HepG2 (cell line): Measurements from ENCODE around the gene IGF2. TPM values are rescaled to one million over a fixed set of nuclear protein-coding genes. Genes with fewer than 3 reads are reported as not detected.

Source experiments
- CC2D1A ChIP-seq: sonication (generic); formaldehyde crosslinking; IDR thresholded peaks from 2 replicates; pipeline ENCODE4 v1.8.1; 2023; ENCODE audit warnings: mild to moderate bottlenecking, missing genetic modification reagents
- CHD2 ChIP-seq: IDR thresholded peaks from 2 replicates; pipeline ENCODE4 v1.6.1; 2011; ENCODE audit warnings: low read depth, low read length, improper control_type of control experiment
- FLYWCH1 ChIP-seq: sonication (generic); formaldehyde crosslinking; IDR thresholded peaks from 2 replicates; pipeline ENCODE4 v1.8.1; 2023; ENCODE audit warnings: mild to moderate bottlenecking, missing genetic modification reagents
- GFI1 ChIP-seq: sonication (generic); formaldehyde crosslinking; IDR thresholded peaks from 2 replicates; pipeline ENCODE4 v1.5.0; 2020; ENCODE audit warnings: missing genetic modification reagents, mild to moderate bottlenecking, borderline replicate concordance
- HNRNPH1 ChIP-seq: fragments of 200-400 bp; formaldehyde crosslinking; optimal IDR thresholded peaks from 2 replicates; pipeline ENCODE3; 2017; ENCODE audit warnings: mild to moderate bottlenecking, low read depth, low read length
- JUNB ChIP-seq: sonication (generic); formaldehyde crosslinking; IDR thresholded peaks from 2 replicates; pipeline ENCODE4 v1.8.0; 2022; ENCODE audit warnings: missing genetic modification reagents, mild to moderate bottlenecking, borderline replicate concordance
- KAT8 ChIP-seq: IDR thresholded peaks from 2 replicates; pipeline ENCODE4 v1.6.1; 2016; ENCODE audit warnings: missing genetic modification reagents, missing compliant biosample characterization
- KLF16 ChIP-seq, 2 experiments: sonication (generic) in 1 of 2; formaldehyde crosslinking in 1 of 2; IDR thresholded peaks; 2 replicates each; pipeline versions ENCODE4 v1.6.1 to v1.8.0; 2016 to 2023; ENCODE audit warnings: missing genetic modification reagents in 2 of 2, missing compliant biosample characterization in 1 of 2
- MAFK ChIP-seq, 2 experiments: IDR thresholded peaks in 1 of 2; conservative IDR thresholded peaks in 1 of 2; 2 replicates each; pipeline ENCODE4 v1.6.1; 2011; ENCODE audit warnings: improper control_type of control experiment in 2 of 2, low read length in 2 of 2
- MXD3 ChIP-seq: IDR thresholded peaks from 2 replicates; pipeline ENCODE4 v1.6.1; 2016; ENCODE audit warnings: mild to moderate bottlenecking, missing biosample characterization, missing genetic modification reagents
- NR2F2 ChIP-seq: IDR thresholded peaks from 2 replicates; pipeline ENCODE4 v1.6.1; 2012; ENCODE audit warnings: low read depth, inconsistent platforms, borderline replicate concordance
- REPIN1 ChIP-seq: sonication (generic); formaldehyde crosslinking; IDR thresholded peaks from 2 replicates; pipeline ENCODE4 v1.8.0; 2022; ENCODE audit warnings: missing genetic modification reagents, low read depth, mild to moderate bottlenecking, borderline replicate concordance
- SAFB2 ChIP-seq: sonication (generic); formaldehyde crosslinking; IDR thresholded peaks from 2 replicates; pipeline ENCODE4 v1.5.1; 2020; ENCODE audit warnings: missing genetic modification reagents, low read depth, mild to moderate bottlenecking, borderline replicate concordance
- SIX4 ChIP-seq: sonication (generic); formaldehyde crosslinking; IDR thresholded peaks from 2 replicates; pipeline ENCODE4 v1.4.0; 2020; ENCODE audit warnings: missing genetic modification reagents
- SRSF9 ChIP-seq: fragments of 200-400 bp; formaldehyde crosslinking; IDR thresholded peaks from 2 replicates; pipeline ENCODE4 v1.6.1; 2018; ENCODE audit warnings: borderline replicate concordance, mild to moderate bottlenecking, low read depth, low read length; ENCODE audit not compliant: insufficient read depth, poor library complexity, severe bottlenecking
- ZC3H4 ChIP-seq: sonication (generic); formaldehyde crosslinking; IDR thresholded peaks from 2 replicates; pipeline ENCODE4 v1.4.0; 2020; ENCODE audit warnings: missing genetic modification reagents, borderline replicate concordance
- ZFP91 ChIP-seq: sonication (generic); formaldehyde crosslinking; IDR thresholded peaks from 2 replicates; pipeline ENCODE4 v1.9.0; 2022; ENCODE audit warnings: missing genetic modification reagents, mild to moderate bottlenecking, borderline replicate concordance
- ZNF749 ChIP-seq: sonication (generic); formaldehyde crosslinking; IDR thresholded peaks from 2 replicates; pipeline ENCODE4 v1.8.0; 2022; ENCODE audit warnings: mild to moderate bottlenecking, missing genetic modification reagents, moderate library complexity, borderline replicate concordance
- polyA plus RNA-seq, 8 experiments: library from polyadenylated mRNA; depleted of rRNA in 3 of 8; stranded (reverse) in 7 of 8; unstranded in 1 of 8; fragments of >200 nt; fragmentation: Illumina TruSeq in 4 of 8; extraction: Trizol in 4 of 8; gene quantifications; 2 replicates each; pipeline versions ENCODE4 v1.2.1 to v1.2.3, GENCODE V29; 2011 to 2016; ENCODE audit warnings: low read depth in 4 of 8, missing spikeins in 1 of 8, mixed read lengths in 1 of 8; ENCODE audit not compliant: insufficient read depth in 1 of 8
- total RNA-seq, 5 experiments: library from RNA; depleted of rRNA; stranded (reverse); fragments of >200 nt; fragmentation: Illumina TruSeq; extraction: Trizol; gene quantifications; 2 replicates each; pipeline ENCODE4 v1.2.3, GENCODE V29; 2016; ENCODE audit warnings: low read depth in 1 of 5
- TF ChIP-seq, protein P1 (sequence below): sonication (generic); formaldehyde crosslinking; IDR thresholded peaks from 2 replicates; pipeline ENCODE4 v1.4.0; 2020; ENCODE audit warnings: missing genetic modification reagents, borderline replicate concordance
- TF ChIP-seq, protein P2 (sequence below): sonication (generic); formaldehyde crosslinking; IDR thresholded peaks from 2 replicates; pipeline ENCODE4 v1.5.1; 2020; ENCODE audit warnings: mild to moderate bottlenecking, missing genetic modification reagents, moderate library complexity

IGF2 gene
- total and polyA plus RNA-seq, 2 of the 13 experiments (the other 11 are each of a cell fraction or from before 2014, with no cell fraction given): 79.1 to 254 TPM

DNA sequence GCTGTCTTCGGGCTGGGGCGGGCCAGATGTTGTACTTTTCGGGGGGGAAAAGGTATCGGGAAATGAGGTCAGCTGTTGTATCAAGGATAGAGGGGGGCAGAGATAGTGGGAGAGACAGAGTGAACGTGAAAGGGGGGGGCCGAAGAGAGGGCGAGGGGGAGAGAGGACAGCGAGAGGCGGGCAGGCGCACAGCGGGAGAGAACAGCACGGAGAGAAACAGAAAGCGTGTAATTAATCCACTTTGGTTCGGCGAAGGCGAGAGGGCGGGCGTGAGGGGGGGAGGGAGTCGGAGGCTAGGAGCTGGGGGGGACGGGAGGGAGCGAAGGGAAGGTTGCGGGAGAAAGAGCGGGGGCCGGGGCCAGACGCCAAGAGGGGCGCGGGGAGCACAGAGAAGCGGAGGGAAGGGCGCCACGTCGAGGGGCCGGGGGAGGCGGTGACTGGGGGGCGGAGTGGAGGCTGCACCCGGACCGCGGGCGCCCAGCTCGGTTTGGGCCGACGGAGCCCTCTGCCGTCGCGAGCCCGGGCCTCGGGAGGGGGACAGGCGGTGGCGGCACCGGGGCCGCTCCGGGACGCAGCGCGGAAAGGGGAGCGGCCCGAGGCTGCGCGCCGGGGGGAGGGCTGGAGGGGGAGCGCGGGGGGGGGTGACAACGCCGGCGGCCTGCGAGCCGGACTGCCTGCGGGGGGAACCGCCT lies 612 bp downstream of the IGF2 start (continued):
- no peak for TF ChIP-seq MAFK (conservative IDR thresholded peaks at IDR 0.05 in 1 of 2, IDR thresholded peaks at IDR 0.05 in 1 of 2; ENCODE audit: low read length in 2 of 2)
- TF ChIP-seq SAFB2: peak; percentile 65; the same call in 1 of the 2 replicates
- TF ChIP-seq ZFP91: 0 out of 2 replicates have a peak, but pooled peaks have one; percentile 21
- TF ChIP-seq ZC3H4 (CRISPR knock-in tag): peak; percentile 70; the same call in 1 of the 2 replicates
- no peak for TF ChIP-seq CC2D1A (CRISPR knock-in tag)
- TF ChIP-seq, protein P1, sequence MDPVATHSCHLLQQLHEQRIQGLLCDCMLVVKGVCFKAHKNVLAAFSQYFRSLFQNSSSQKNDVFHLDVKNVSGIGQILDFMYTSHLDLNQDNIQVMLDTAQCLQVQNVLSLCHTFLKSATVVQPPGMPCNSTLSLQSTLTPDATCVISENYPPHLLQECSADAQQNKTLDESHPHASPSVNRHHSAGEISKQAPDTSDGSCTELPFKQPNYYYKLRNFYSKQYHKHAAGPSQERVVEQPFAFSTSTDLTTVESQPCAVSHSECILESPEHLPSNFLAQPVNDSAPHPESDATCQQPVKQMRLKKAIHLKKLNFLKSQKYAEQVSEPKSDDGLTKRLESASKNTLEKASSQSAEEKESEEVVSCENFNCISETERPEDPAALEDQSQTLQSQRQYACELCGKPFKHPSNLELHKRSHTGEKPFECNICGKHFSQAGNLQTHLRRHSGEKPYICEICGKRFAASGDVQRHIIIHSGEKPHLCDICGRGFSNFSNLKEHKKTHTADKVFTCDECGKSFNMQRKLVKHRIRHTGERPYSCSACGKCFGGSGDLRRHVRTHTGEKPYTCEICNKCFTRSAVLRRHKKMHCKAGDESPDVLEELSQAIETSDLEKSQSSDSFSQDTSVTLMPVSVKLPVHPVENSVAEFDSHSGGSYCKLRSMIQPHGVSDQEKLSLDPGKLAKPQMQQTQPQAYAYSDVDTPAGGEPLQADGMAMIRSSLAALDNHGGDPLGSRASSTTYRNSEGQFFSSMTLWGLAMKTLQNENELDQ: no peak
- TF ChIP-seq MXD3 (CRISPR knock-in tag): no peak
- no peak for TF ChIP-seq SRSF9
- no peak; the same call in 1 of the 2 replicates for TF ChIP-seq REPIN1 (CRISPR knock-in tag)
- TF ChIP-seq HNRNPH1: no peak
- no peak for TF ChIP-seq SIX4 (CRISPR knock-in tag)
- TF ChIP-seq FLYWCH1 (CRISPR knock-in tag): no peak; the same call in 1 of the 2 replicates
- TF ChIP-seq CHD2: no peak
- no peak for TF ChIP-seq NR2F2
- TF ChIP-seq, protein P2, sequence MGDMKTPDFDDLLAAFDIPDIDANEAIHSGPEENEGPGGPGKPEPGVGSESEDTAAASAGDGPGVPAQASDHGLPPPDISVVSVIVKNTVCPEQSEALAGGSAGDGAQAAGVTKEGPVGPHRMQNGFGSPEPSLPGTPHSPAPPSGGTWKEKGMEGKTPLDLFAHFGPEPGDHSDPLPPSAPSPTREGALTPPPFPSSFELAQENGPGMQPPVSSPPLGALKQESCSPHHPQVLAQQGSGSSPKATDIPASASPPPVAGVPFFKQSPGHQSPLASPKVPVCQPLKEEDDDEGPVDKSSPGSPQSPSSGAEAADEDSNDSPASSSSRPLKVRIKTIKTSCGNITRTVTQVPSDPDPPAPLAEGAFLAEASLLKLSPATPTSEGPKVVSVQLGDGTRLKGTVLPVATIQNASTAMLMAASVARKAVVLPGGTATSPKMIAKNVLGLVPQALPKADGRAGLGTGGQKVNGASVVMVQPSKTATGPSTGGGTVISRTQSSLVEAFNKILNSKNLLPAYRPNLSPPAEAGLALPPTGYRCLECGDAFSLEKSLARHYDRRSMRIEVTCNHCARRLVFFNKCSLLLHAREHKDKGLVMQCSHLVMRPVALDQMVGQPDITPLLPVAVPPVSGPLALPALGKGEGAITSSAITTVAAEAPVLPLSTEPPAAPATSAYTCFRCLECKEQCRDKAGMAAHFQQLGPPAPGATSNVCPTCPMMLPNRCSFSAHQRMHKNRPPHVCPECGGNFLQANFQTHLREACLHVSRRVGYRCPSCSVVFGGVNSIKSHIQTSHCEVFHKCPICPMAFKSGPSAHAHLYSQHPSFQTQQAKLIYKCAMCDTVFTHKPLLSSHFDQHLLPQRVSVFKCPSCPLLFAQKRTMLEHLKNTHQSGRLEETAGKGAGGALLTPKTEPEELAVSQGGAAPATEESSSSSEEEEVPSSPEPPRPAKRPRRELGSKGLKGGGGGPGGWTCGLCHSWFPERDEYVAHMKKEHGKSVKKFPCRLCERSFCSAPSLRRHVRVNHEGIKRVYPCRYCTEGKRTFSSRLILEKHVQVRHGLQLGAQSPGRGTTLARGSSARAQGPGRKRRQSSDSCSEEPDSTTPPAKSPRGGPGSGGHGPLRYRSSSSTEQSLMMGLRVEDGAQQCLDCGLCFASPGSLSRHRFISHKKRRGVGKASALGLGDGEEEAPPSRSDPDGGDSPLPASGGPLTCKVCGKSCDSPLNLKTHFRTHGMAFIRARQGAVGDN (CRISPR knock-in tag): peak; percentile 59
- peak; percentile 21; the same call in 1 of the 2 replicates for TF ChIP-seq ZNF749 (CRISPR knock-in tag)
- TF ChIP-seq JUNB: peak; percentile 41; the same call in 1 of the 2 replicates
- TF ChIP-seq KLF16 (CRISPR knock-in tag; IDR thresholded peaks at IDR 0.05): 0 out of 4 replicates have a peak, but pooled peaks of 1 of the 2 experiments have one; percentile 26
- TF ChIP-seq KAT8 (CRISPR knock-in tag): no peak
- TF ChIP-seq GFI1 (CRISPR knock-in tag): no peak
